ENCODE measurements around the gene INSYN2B.

INSYN2B gene

DNA sequence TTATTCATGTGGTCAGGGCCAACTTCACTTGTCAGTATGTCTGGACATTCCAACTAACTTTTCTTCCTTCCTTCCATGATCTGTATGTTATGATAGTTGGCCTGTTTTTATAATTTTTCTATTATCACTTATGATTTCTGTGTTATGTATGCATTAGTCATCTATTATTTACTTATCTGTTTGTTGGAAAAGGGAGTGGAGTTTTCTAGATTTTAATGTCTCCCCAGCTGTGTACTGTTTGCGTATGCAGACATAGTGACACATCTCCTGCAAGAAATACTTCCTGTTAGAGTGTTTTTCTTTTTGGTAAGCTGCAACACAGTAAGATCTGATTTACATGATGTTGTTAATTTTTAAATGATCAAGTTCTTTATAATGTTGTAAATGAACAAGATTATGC lies 8.7 kb upstream of the INSYN2B start:
- Histone ChIP-seq H3K36me3 (no peaks in the 10 kb centered on the region), H3K9me3 (ENCODE audit: severe bottlenecking) (no peaks in the 10 kb centered on the region), H3K27me3 (ENCODE audit: insufficient read depth, low read depth, severe bottlenecking) (peaks cover 81% of the 10 kb centered on the region), H3K27ac (no peak overlapping the region), H3K4me3 (ENCODE audit: low read depth, low read length) (no peak overlapping the region)
- TF ChIP-seq, protein P1, sequence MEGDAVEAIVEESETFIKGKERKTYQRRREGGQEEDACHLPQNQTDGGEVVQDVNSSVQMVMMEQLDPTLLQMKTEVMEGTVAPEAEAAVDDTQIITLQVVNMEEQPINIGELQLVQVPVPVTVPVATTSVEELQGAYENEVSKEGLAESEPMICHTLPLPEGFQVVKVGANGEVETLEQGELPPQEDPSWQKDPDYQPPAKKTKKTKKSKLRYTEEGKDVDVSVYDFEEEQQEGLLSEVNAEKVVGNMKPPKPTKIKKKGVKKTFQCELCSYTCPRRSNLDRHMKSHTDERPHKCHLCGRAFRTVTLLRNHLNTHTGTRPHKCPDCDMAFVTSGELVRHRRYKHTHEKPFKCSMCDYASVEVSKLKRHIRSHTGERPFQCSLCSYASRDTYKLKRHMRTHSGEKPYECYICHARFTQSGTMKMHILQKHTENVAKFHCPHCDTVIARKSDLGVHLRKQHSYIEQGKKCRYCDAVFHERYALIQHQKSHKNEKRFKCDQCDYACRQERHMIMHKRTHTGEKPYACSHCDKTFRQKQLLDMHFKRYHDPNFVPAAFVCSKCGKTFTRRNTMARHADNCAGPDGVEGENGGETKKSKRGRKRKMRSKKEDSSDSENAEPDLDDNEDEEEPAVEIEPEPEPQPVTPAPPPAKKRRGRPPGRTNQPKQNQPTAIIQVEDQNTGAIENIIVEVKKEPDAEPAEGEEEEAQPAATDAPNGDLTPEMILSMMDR (IDR thresholded peaks at IDR 0.05; ENCODE audit: low read depth, low read length), result no peak
- no peak for DNase-seq

DNA sequence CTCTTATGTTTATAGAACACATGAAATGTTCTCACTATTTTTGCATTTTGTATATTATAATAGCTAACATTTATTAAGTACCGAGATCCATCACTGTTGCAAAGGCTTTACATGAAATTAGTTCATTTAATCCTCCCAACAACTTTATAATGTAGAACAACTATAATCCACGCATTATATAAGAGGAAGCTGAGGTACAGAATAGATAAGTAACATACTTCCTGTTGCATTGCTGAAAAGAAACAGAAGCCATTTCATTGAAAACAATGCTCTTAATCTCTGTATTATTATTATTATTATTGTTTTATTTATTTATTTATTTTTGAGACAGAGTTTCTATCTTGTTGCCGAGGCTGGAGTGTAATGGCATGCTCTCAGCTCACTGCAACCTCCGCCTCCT lies 7.9 kb upstream of the INSYN2B start:
- Histone ChIP-seq H3K4me3 (ENCODE audit: low read depth, low read length) (no peak overlapping the region), H3K27me3 (ENCODE audit: insufficient read depth, low read depth, severe bottlenecking) (peaks cover 80% of the 10 kb centered on the region), H3K36me3 (no peaks in the 10 kb centered on the region), H3K27ac (no peak overlapping the region), H3K9me3 (ENCODE audit: severe bottlenecking) (no peaks in the 10 kb centered on the region)
- TF ChIP-seq, protein P1 (IDR thresholded peaks at IDR 0.05; ENCODE audit: low read depth, low read length), result no peak
- DNase-seq, result no peak

- H3K27ac ChIP-seq, result no peak overlapping the region
- H3K4me3 ChIP-seq (ENCODE audit: low read depth, low read length), result no peak overlapping the region
- no peaks in the 10 kb centered on the region for H3K9me3 ChIP-seq (ENCODE audit: severe bottlenecking)
- DNase-seq, result no peak
- TF ChIP-seq, protein P1 (IDR thresholded peaks at IDR 0.05; ENCODE audit: low read depth, low read length), result no peak
- H3K27me3 ChIP-seq (ENCODE audit: insufficient read depth, low read depth, severe bottlenecking), result peaks cover 84% of the 10 kb centered on the region
- H3K36me3 ChIP-seq, result no peaks in the 10 kb centered on the region
Measured at GRCh38 chr5:169979871-169980270, 424 bp downstream of the INSYN2B start.

DNA sequence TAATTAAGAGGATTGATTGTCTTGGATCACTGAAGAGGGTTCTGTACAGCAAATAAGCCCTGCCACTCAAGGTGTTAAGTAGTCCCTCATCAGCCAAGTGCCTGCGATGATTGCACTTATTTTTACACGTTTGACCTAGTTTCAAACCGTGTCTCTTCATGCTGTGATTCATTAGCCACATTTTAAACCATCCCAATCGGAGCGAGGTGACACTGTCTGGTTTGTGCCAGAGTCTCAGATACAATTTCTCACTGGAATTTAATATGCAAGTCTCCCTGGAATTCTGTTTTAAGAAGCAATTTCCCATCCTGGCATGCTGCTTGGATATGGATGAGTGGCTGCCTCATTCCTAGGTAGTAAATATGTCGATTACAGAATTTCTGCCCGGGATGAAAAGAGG lies 1.6 kb downstream of the INSYN2B start:
- no peak for DNase-seq
- Histone ChIP-seq H3K36me3 (no peaks in the 10 kb centered on the region), H3K27me3 (ENCODE audit: insufficient read depth, low read depth, severe bottlenecking) (peaks cover 85% of the 10 kb centered on the region), H3K27ac (no peak overlapping the region), H3K4me3 (ENCODE audit: low read depth, low read length) (no peak overlapping the region), H3K9me3 (ENCODE audit: severe bottlenecking) (no peaks in the 10 kb centered on the region)
- TF ChIP-seq, protein P1 (IDR thresholded peaks at IDR 0.05; ENCODE audit: low read depth, low read length), result no peak

- Histone ChIP-seq H3K9me3 (ENCODE audit: severe bottlenecking) (no peaks in the 10 kb centered on the region), H3K27ac (no peak overlapping the region), H3K4me3 (ENCODE audit: low read depth, low read length) (no peak overlapping the region), H3K36me3 (no peaks in the 10 kb centered on the region), H3K27me3 (ENCODE audit: insufficient read depth, low read depth, severe bottlenecking) (peaks cover 65% of the 10 kb centered on the region)
- no peak for DNase-seq
- TF ChIP-seq, protein P1 (IDR thresholded peaks at IDR 0.05; ENCODE audit: low read depth, low read length), result no peak
Measured at GRCh38 chr5:169974121-169974770, 6.0 kb downstream of the INSYN2B start.

DNA sequence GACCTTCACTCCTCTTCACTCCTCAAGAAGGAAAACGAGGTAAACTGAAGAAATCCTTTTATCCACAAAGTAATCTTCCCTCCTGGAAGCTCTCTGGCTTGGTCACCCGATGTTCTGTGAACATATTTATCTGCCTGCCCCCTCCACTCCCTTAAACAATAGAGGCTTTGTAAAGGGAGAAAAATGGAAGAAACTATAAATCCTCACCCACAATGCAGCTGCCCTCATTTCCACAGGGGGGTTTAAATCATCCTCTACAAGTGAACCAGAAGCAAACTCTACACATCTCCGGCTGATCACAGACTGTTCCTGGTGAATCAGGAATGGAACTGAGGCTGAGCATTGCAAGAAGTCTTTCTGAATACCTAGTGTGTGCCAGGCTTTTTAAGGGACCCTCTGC lies 7.2 kb downstream of the INSYN2B start:
- Histone ChIP-seq H3K36me3 (no peaks in the 10 kb centered on the region), H3K4me3 (ENCODE audit: low read depth, low read length) (no peak overlapping the region), H3K27ac (no peak overlapping the region), H3K27me3 (ENCODE audit: insufficient read depth, low read depth, severe bottlenecking) (peaks cover 62% of the 10 kb centered on the region), H3K9me3 (ENCODE audit: severe bottlenecking) (no peaks in the 10 kb centered on the region)
- TF ChIP-seq, protein P1 (IDR thresholded peaks at IDR 0.05; ENCODE audit: low read depth, low read length), result no peak
- no peak for DNase-seq
